Measurements from ENCODE around the gene ZNF71. TPM values are rescaled to one million over a fixed set of nuclear protein-coding genes. Genes with fewer than 3 reads are reported as not detected.

Gene ZNF71
- total RNA-seq, 2 experiments from 2014 or later = 2.5 to 3.0 TPM

DNA sequence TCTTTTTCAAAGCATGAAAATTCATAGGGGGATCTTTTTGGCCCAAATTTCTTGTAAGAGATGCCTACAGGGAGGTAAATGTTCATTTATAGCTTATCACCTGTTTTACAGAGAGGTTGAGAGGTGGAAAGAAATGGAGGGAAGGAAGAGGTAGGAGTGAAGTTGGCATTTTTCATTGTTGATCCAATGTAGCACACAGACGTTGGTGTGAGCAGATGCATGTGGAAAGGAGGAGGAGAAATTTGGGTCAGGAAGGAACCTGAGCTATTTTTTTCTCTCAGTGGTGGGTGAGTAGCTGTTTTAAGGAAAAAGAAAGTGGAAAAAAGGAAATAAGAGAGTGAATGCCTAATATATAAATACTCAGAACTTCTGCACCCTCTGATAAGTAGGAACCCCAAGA is 37.9 kb downstream of the ZNF71 start:
- Mint-ChIP-seq H3K4me3 (no peak overlapping the region), H3K36me3 (ENCODE audit: low read depth) (peaks cover 25% of the 10 kb centered on the region), H3K27me3 (ENCODE audit: low read depth) (no peaks in the 10 kb centered on the region), H3K9me3 (peaks cover 72% of the 10 kb centered on the region), H3K4me1 (ENCODE audit: low read depth) (no peaks in the 10 kb centered on the region), H3K27ac (no peak overlapping the region)
- CTCF ChIA-PET = no interaction called here
- intact Hi-C loops (cut with micrococcal nuclease) = no loop called here
- DNase-seq = no peak

DNA sequence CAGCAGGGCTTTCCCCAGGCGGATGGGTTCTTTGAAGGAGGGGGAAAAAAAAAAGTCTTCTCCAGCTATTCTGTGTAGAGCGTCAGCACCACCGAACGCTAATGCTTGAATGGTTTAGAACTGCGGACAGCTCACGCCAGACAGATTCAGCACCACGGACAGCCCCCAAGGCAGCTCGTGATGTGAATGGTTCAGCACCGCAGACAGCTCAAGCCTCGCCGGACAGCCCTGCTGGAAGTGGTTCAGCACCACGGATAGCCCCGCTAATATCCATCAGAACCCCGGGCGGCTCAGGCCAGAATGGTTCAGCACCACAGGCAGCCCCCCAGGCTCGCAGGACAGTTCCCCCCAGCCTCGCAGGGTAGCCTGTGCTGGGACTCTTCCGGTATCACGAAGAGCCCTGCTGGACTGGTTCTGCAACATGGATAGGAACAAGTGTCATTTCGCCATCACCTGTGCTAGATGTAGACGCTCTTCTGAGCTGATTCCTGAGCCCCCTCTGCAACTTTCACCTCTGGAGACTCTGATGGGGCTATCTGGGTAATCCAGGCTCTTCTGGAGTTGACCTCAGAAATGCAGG is 43.0 kb downstream of the ZNF71 start:
- peak; percentile 74 for DNase-seq
- intact Hi-C loops (cut with micrococcal nuclease) = no loop called here
- no peak overlapping the region for H3K4me3 Mint-ChIP-seq
- no peaks in the 10 kb centered on the region for H3K4me1 Mint-ChIP-seq (ENCODE audit: low read depth)
- peaks cover 3% of the 10 kb centered on the region for H3K27me3 Mint-ChIP-seq (ENCODE audit: low read depth)
- CTCF ChIA-PET = no interaction called here
- H3K9me3 Mint-ChIP-seq = peaks cover 52% of the 10 kb centered on the region
- H3K27ac Mint-ChIP-seq = no peak overlapping the region
- peaks cover 17% of the 10 kb centered on the region for H3K36me3 Mint-ChIP-seq (ENCODE audit: low read depth)

DNA sequence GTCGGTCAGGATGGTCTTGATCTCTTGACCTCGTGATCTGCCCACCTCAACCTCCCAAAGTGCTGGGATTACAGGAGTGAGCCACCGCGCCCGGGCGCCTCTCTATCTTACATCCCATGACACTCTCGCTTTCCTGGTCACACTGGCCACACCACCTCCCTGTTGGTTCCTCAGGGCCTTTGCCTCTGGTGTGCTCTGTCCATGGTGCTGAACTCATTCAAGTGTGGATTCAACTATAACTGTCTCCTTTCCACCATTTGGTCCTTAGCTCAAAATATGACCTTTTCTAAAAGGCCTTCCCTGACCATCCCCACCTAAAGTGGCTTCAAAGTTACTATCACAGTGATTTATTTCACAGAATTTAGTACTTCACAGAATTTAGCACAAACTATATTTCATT is 44.1 kb downstream of the ZNF71 start:
- Mint-ChIP-seq H3K4me3 (no peak overlapping the region), H3K9me3 (peaks cover 47% of the 10 kb centered on the region), H3K4me1 (ENCODE audit: low read depth) (no peaks in the 10 kb centered on the region), H3K27ac (no peak overlapping the region), H3K36me3 (ENCODE audit: low read depth) (peaks cover 23% of the 10 kb centered on the region), H3K27me3 (ENCODE audit: low read depth) (peaks cover 14% of the 10 kb centered on the region)
- peak; percentile 16 for DNase-seq
- CTCF ChIA-PET = no interaction called here
- intact Hi-C loops (cut with micrococcal nuclease) = no loop called here

DNA sequence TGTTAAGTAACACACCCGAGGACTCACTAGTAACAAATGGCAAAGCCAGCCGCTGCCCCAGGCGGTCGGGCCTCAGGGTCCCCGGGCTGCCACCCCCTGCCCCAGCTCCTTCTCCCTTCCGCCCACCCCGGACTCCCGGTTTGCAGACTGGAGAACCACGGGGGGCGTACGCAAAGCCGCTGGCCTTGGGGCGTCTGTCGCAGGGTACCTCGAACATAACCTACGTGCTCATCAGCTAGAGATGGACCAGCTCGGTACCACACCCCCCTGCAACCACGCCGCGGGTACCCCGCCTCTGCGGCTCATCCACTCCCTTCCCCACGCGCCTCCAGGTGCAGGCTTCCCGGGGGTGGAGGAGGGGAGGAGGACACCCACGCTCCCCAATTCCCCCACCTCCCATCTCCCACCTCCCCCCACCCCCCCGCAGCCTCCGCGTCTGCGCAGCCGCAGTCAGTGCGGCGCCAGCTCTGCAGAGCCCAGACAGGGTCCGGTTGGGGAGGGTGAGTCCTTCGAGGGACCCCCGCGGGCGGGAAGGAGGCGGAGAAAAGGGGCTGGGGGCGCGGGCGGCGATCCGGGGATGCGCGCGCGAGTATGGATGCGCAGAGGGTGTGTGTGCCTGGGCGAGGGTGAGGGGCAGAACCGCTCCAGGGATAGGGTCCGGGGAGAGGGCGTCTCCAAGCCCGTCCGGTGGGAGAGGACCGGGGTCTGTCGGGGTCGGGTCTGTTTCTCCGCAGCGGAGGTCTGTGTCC is 47.8 kb downstream of the ZNF71 start, which contains the start of gene SMIM17:
Gene SMIM17, plus strand, starts transcription at position 449 of the 749 bp plus-strand sequence. CDS start 2,509 bp downstream, outside the sequence.
- no peak for DNase-seq
- H3K36me3 Mint-ChIP-seq (ENCODE audit: low read depth) = peaks cover 30% of the 10 kb centered on the region
- no peak within 1 kb of the TSS for H3K27ac Mint-ChIP-seq
- CTCF ChIA-PET = no interaction called here
- no peak within 1 kb of the TSS for H3K4me3 Mint-ChIP-seq
- peaks cover 53% of the 10 kb centered on the region for H3K9me3 Mint-ChIP-seq
- no peaks in the 10 kb centered on the region for H3K4me1 Mint-ChIP-seq (ENCODE audit: low read depth)
- intact Hi-C loops (cut with micrococcal nuclease) = no loop called here
- H3K27me3 Mint-ChIP-seq (ENCODE audit: low read depth) = peaks cover 24% of the 10 kb centered on the region

DNA sequence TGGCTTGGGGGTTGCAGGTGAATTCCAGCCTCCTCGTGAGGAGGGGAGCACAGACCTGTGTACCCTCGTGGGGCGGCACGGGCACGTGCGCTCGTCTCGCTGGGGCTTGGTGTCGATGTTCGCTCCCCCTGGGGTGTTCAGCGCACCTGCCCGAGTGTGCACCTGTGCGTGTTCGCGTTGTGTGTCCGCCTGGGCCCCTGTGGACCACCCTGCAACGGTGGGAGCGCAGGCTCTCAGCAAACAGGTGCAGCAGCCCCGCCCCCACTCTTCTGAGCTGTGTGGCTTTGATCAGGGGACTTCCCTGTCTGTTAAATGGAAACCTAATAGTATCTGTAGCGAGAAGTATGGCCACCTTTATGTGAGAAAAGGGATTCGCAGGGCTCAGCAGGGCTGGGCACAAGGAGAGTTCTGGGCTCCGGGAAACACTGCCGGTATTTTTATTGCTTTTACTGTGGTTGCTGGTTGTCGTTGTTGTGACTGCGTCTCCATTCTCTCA is 48.4 kb downstream of the ZNF71 start:
- CTCF ChIA-PET = no interaction called here
- peaks cover 54% of the 10 kb centered on the region for H3K9me3 Mint-ChIP-seq
- H3K4me3 Mint-ChIP-seq = no peak overlapping the region
- no peak overlapping the region for H3K27ac Mint-ChIP-seq
- H3K27me3 Mint-ChIP-seq (ENCODE audit: low read depth) = peaks cover 24% of the 10 kb centered on the region
- H3K36me3 Mint-ChIP-seq (ENCODE audit: low read depth) = peaks cover 31% of the 10 kb centered on the region
- no peak for DNase-seq
- H3K4me1 Mint-ChIP-seq (ENCODE audit: low read depth) = no peaks in the 10 kb centered on the region
- intact Hi-C loops (cut with micrococcal nuclease) = no loop called here

DNA sequence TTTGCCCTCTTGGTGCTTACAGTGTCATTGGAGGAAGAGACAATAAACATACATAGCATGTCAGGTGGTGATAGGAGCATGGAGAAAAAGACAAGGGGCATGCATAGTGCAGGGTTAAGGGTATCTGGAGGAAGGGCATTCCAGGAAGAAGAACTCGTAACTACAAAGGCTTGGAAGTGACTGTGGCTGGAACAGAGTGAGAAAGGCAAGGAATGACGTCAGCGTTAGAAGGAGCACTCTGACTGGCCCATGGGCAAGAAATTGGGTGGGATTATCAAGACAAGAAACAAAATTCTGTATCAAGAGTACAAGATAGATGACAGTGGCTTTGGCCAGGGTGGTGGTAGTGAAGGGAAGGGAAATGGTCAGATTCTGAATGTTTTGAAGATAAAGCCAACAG is 59.0 kb downstream of the ZNF71 start:
- Mint-ChIP-seq H3K27ac (no peak overlapping the region), H3K27me3 (ENCODE audit: low read depth) (peaks cover under 1% of the 10 kb centered on the region), H3K9me3 (peaks cover 46% of the 10 kb centered on the region), H3K36me3 (ENCODE audit: low read depth) (peaks cover 8% of the 10 kb centered on the region), H3K4me3 (no peak overlapping the region), H3K4me1 (ENCODE audit: low read depth) (no peaks in the 10 kb centered on the region)
- CTCF ChIA-PET = no interaction called here
- no peak for DNase-seq
- intact Hi-C loops (cut with micrococcal nuclease) = no loop called here

DNA sequence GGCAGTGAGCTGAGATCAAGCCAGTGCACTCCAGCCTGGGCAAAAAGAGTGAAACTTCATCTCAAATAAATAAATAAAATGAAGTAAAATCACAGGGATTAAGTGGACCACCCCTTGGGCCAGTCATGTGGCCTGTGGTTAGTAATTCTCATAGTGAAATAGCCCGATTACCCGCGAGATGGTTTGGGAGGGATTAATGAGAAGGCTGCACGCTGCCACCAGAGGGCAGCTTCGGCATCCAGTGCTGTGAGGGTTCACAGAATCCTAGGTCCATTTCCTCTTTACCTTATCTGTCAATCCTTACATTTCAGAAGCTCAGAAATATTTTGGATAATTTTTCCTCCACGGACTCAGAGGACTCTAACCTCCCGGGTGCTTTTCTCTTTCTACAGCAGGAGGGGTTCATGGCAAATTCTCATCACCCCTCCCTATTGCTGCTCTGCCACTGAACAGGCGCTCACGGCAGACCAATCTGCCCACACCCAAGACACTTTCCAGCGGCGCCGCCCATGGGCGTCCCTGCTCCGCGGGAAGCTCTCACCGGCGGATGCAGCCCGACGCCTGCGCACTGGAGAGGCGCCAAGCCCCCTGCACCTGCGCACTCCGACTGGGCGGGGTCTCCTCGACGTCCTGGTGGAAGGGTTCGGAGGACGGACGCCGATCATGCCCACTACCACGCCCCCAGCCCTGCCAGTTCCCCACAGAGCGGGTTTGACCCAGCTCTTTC is 65.4 kb downstream of the ZNF71 start:
- Mint-ChIP-seq H3K4me3 (no peak overlapping the region), H3K4me1 (ENCODE audit: low read depth) (no peaks in the 10 kb centered on the region), H3K27me3 (ENCODE audit: low read depth) (no peaks in the 10 kb centered on the region), H3K27ac (no peak overlapping the region), H3K36me3 (ENCODE audit: low read depth) (peaks cover 41% of the 10 kb centered on the region), H3K9me3 (peaks cover 34% of the 10 kb centered on the region)
- no peak for DNase-seq
- intact Hi-C loops (cut with micrococcal nuclease) = no loop called here
- CTCF ChIA-PET = no interaction called here

DNA sequence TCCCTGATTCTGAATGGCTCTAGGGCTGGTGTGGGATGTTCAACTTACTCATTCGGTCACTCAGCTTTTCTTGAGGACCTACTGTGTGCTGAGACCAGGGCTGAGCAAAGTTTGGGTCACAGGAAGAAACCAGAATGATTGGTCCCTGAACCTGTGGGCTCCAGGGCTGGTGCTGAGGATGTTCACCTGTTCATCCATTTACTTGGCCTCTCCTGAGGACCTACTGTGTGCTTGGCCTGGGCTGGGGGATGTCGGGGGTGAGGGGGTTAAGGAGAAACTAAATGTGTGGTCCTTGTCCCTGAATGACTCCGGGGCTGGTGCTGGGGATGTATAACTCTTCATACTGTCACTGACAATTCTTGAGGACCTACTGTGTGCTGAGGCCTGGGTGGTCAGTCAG is 66.1 kb downstream of the ZNF71 start:
- Mint-ChIP-seq H3K27me3 (ENCODE audit: low read depth) (no peaks in the 10 kb centered on the region), H3K4me3 (no peak overlapping the region), H3K9me3 (peaks cover 32% of the 10 kb centered on the region), H3K27ac (no peak overlapping the region), H3K4me1 (ENCODE audit: low read depth) (no peaks in the 10 kb centered on the region), H3K36me3 (ENCODE audit: low read depth) (peaks cover 42% of the 10 kb centered on the region)
- CTCF ChIA-PET = no interaction called here
- intact Hi-C loops (cut with micrococcal nuclease) = no loop called here
- no peak for DNase-seq

DNA sequence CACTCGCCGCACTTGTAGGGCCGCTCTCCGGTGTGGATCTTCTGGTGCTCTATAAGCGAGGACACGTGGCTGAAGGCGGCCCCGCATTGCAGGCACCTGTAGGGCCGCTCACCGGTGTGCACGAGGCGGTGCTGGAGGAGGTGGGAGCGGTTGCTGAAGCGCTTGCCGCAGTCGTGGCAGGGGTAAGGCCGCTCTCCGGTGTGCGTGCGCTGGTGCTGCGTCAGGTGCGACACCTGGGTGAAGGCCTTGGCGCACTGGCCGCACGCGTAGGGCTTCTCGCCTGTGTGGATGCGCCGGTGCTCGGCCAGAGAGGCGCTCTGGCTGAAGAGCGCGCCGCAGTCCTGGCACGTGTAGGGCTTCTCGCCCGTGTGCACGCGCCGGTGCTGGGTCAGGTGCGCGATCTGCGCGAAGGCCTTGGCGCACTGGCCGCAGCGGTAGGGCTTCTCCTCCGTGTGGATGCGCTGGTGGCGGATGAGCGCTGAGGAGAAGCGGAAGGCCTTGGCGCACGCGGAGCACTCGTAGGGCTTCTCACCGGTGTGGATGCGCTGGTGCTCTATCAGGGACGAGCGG is 68.9 kb downstream of the ZNF71 start:
- peaks cover 33% of the 10 kb centered on the region for H3K9me3 Mint-ChIP-seq
- CTCF ChIA-PET = no interaction called here
- intact Hi-C loops (cut with micrococcal nuclease) = no loop called here
- no peaks in the 10 kb centered on the region for H3K27me3 Mint-ChIP-seq (ENCODE audit: low read depth)
- no peaks in the 10 kb centered on the region for H3K4me1 Mint-ChIP-seq (ENCODE audit: low read depth)
- no peak overlapping the region for H3K27ac Mint-ChIP-seq
- H3K36me3 Mint-ChIP-seq (ENCODE audit: low read depth) = peaks cover 45% of the 10 kb centered on the region
- DNase-seq = no peak
- H3K4me3 Mint-ChIP-seq = no peak overlapping the region

DNA sequence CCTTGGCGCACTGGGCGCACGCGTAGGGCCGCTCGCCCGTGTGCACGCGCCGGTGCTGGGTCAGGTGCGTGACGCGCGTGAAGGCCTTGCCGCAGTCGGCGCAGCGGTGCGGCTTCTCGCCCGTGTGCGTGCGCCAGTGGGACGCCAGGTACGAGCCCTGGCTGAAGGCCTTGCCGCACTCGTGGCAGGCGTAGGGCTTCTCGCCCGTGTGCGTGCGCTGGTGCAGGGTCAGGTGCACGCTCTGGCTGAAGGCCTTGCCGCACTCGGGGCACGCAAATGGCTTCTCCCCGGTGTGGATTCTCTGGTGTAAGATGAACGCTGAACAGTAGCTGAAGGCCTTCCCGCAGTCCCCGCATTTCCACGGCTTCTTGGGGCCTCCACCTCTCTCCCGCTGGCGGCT is 69.4 kb downstream of the ZNF71 start:
- H3K9me3 Mint-ChIP-seq = peaks cover 30% of the 10 kb centered on the region
- H3K36me3 Mint-ChIP-seq (ENCODE audit: low read depth) = peaks cover 44% of the 10 kb centered on the region
- intact Hi-C loops (cut with micrococcal nuclease) = no loop called here
- H3K4me3 Mint-ChIP-seq = no peak overlapping the region
- no peaks in the 10 kb centered on the region for H3K27me3 Mint-ChIP-seq (ENCODE audit: low read depth)
- CTCF ChIA-PET = no interaction called here
- no peak overlapping the region for H3K27ac Mint-ChIP-seq
- DNase-seq = no peak
- H3K4me1 Mint-ChIP-seq (ENCODE audit: low read depth) = no peaks in the 10 kb centered on the region

DNA sequence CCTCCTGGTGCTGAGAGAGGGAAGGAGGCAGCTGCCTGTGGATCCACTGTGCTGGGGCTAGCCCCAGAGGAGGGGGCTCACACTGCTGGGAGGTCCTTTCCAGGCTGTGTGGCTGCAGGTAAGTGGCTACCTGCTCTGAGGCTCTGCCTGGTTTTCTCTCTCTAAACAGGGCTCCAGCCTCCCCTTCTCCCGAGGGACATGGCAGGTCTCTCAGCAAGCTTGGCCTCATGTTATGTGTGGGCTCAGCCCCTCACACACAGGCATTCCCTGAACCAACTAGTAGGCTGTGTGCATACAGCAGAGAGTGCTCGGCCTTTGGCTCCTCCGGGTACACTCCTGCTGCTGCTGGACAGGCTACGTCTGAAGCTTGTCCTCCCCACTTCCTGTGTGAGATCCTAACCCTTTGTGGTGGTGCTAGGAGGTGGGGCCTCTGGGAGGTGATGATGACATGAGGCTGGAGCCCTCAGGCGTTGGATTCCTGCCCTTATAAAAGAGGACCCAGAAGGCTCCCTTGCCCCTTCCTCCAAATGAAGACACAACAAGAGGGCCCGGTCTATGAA is 72.3 kb downstream of the ZNF71 start:
- H3K27me3 Mint-ChIP-seq (ENCODE audit: low read depth) = no peaks in the 10 kb centered on the region
- peaks cover 12% of the 10 kb centered on the region for H3K4me1 Mint-ChIP-seq (ENCODE audit: low read depth)
- intact Hi-C loops (cut with micrococcal nuclease) = no loop called here
- H3K27ac Mint-ChIP-seq = no peak overlapping the region
- H3K36me3 Mint-ChIP-seq (ENCODE audit: low read depth) = peaks cover 36% of the 10 kb centered on the region
- H3K9me3 Mint-ChIP-seq = peaks cover 30% of the 10 kb centered on the region
- CTCF ChIA-PET = no interaction called here
- no peak for DNase-seq
- no peak overlapping the region for H3K4me3 Mint-ChIP-seq

DNA sequence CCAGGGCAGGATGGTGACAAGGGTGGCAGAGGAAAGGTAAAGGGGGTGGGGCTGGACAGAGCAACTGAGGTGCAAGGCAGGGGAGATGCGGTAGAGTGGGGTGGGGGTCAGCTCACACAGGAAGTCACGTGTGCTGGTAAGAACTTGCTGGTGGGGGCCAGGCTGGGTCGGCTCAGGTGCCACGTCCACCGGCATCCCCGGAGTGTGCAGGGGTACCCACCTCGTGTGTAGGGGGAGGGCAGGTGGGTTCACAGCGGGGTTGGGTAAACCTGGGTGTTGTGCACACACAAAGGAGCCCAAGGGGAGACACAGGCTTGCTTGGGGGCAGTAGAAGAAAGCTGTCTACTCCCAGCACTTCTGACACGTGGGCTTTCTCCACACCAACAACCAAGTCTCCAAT is 73.6 kb downstream of the ZNF71 start:
- H3K36me3 Mint-ChIP-seq (ENCODE audit: low read depth) = peaks cover 30% of the 10 kb centered on the region
- H3K27ac Mint-ChIP-seq = no peak overlapping the region
- no peak overlapping the region for H3K4me3 Mint-ChIP-seq
- H3K9me3 Mint-ChIP-seq = peaks cover 26% of the 10 kb centered on the region
- CTCF ChIA-PET = no interaction called here
- intact Hi-C loops (cut with micrococcal nuclease) = no loop called here
- peaks cover 12% of the 10 kb centered on the region for H3K4me1 Mint-ChIP-seq (ENCODE audit: low read depth)
- no peak for DNase-seq
- no peaks in the 10 kb centered on the region for H3K27me3 Mint-ChIP-seq (ENCODE audit: low read depth)
